ENCODE measurements around the gene WNT3. TPM values are rescaled to one million over a fixed set of nuclear protein-coding genes. Genes with fewer than 3 reads are reported as not detected.

The WNT3 gene
- total and polyA plus RNA-seq, 2 experiments from 2014 or later, result 2.1 to 3.0 TPM

DNA sequence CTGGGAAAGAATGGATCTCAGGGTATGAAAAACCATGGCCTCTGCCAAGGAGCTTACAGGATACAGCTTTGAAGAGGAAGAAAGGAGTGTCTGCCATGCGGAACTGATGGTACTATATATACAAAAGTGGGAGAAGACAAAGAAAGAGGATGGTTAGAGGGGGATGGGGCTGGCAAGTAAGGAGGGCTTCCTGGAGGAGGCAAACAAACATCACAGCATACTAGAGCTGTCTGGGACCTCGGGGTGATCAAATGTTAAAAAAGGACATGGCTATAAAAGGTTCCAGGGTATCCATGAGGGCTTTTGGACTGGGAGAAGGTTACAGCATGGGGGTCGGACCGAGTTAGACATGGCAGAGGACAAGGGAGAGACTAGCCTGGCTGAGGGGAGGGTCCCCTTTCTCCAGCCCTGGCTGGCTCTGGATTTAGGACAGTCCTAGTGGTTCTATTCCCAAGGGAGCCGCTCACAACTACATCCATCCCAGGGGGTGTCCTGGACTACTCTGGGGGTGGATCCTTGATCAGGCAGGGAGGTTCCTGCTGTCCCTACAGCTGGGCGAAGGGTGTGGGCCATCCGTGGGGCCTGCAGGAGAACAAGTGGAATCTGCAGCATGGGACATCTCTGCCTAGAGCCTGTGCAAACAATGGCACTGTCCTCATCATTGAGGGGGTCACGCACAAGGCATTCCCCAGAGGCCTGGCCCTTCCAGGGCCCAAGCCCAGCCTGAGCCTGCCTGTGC lies 45.1 kb upstream of the WNT3 start:
- H3K4me3 ChIP-seq, result no peak overlapping the region
- no peak overlapping the region for H3K9ac ChIP-seq
- WGBS, 2 experiments (ENCODE audit: low coverage in 1 of 2, low lambda C conversion rate in 2 of 2, missing lambda C conversion rate in 2 of 2), result 55 to 61% methylated on average over 8 of the region's 8 CpGs
- H4K20me1 ChIP-seq (ENCODE audit: insufficient read depth), result no peaks in the 10 kb centered on the region
- no peak overlapping the region for H3K27ac ChIP-seq
- H3K9me3 ChIP-seq (ENCODE audit: low read depth), result no peaks in the 10 kb centered on the region
- H3K27me3 ChIP-seq (replicated peaks; ENCODE audit: insufficient read depth), result no peaks in the 10 kb centered on the region; the same call in 1 of the 2 replicates
- no peak overlapping the region for H3K4me2 ChIP-seq (ENCODE audit: unreplicated experiment)
- no peaks in the 10 kb centered on the region for H3K4me1 ChIP-seq (ENCODE audit: insufficient read depth)
- in situ Hi-C loops (cut with MboI), result no loop called here
- H3K9me2 ChIP-seq (ENCODE audit: insufficient read depth), result no peaks in the 10 kb centered on the region
- DNase-seq, result no peak
- no peaks in the 10 kb centered on the region for H3K79me2 ChIP-seq (ENCODE audit: insufficient read depth)
- no peaks in the 10 kb centered on the region for H3K36me3 ChIP-seq (ENCODE audit: low read depth)
- no peak overlapping the region for H2AFZ ChIP-seq
- no peaks in the 10 kb centered on the region for H3F3A ChIP-seq (ENCODE audit: insufficient read depth)
- no peak for TF ChIP-seq EZH2 (IDR thresholded peaks at IDR 0.05; ENCODE audit: insufficient read depth, poor library complexity, severe bottlenecking)
- no peak for TF ChIP-seq EZH2phosphoT487 (IDR thresholded peaks at IDR 0.05; ENCODE audit: insufficient read depth, low read depth)

DNA sequence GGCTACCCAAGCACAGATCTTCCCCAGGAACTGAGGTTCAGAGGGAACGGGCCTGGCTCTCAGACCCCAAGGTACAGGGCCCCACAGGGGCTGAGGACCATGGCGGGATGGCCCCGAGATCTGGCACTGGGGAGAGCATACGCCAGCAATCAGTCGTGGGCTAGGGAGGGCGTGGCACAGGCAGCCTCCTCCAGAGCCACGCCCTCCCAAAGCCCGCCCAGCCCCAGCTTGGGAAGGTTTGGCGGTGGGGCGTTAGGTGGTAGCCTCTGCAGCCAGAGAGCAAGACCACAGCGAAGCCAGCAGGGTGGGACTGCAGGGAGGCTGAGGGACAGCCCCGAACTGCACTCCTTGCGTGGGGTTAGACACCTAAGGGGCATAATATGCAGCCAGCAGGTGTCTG lies 44.5 kb upstream of the WNT3 start:
- H3F3A ChIP-seq (ENCODE audit: insufficient read depth), result no peaks in the 10 kb centered on the region
- H3K9me3 ChIP-seq (ENCODE audit: low read depth), result no peaks in the 10 kb centered on the region
- H4K20me1 ChIP-seq (ENCODE audit: insufficient read depth), result no peaks in the 10 kb centered on the region
- no peak for DNase-seq
- H3K4me2 ChIP-seq (ENCODE audit: unreplicated experiment), result no peak overlapping the region
- TF ChIP-seq EZH2 (IDR thresholded peaks at IDR 0.05; ENCODE audit: insufficient read depth, poor library complexity, severe bottlenecking), result no peak
- TF ChIP-seq EZH2phosphoT487 (IDR thresholded peaks at IDR 0.05; ENCODE audit: insufficient read depth, low read depth), result no peak
- no peak overlapping the region for H3K4me3 ChIP-seq
- in situ Hi-C loops (cut with MboI), result no loop called here
- H3K27ac ChIP-seq, result no peak overlapping the region
- H2AFZ ChIP-seq, result no peak overlapping the region
- 18 to 31% methylated on average over 10 to 12 of the region's 13 CpGs for WGBS, 2 experiments (ENCODE audit: low coverage in 1 of 2, low lambda C conversion rate in 2 of 2, missing lambda C conversion rate in 2 of 2)
- no peak overlapping the region for H3K9ac ChIP-seq
- no peaks in the 10 kb centered on the region for H3K36me3 ChIP-seq (ENCODE audit: low read depth)
- H3K27me3 ChIP-seq (replicated peaks; ENCODE audit: insufficient read depth), result no peaks in the 10 kb centered on the region; the same call in 1 of the 2 replicates
- H3K9me2 ChIP-seq (ENCODE audit: insufficient read depth), result no peaks in the 10 kb centered on the region
- H3K79me2 ChIP-seq (ENCODE audit: insufficient read depth), result no peaks in the 10 kb centered on the region
- no peaks in the 10 kb centered on the region for H3K4me1 ChIP-seq (ENCODE audit: insufficient read depth)

DNA sequence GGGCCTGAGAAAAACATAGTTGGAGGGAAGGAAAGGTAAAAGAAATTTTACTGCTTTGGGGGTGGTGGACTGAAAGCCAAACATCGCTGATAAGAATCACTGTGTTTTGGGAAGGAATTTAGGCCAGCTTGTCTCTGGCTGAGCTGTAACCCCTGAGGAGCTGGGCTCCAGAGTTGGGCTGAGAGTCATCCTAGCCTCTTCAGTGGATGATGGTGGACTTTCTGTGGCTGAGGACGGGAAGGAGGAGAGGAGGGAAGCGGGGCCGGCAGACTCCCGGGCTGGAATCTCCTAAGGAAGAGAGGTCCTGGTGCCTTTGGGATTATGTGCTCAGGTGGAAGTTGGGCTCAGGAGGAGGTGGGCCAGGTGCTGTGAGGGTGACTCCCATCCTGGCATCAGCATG lies 41.5 kb upstream of the WNT3 start:
- 84 to 91% methylated on average over 4 to 5 of the region's 5 CpGs for WGBS, 2 experiments (ENCODE audit: low coverage in 1 of 2, low lambda C conversion rate in 2 of 2, missing lambda C conversion rate in 2 of 2)
- no peak overlapping the region for H3K4me3 ChIP-seq
- no peaks in the 10 kb centered on the region for H3K4me1 ChIP-seq (ENCODE audit: insufficient read depth)
- H3K36me3 ChIP-seq (ENCODE audit: low read depth), result no peaks in the 10 kb centered on the region
- no peak overlapping the region for H3K27ac ChIP-seq
- no peaks in the 10 kb centered on the region for H4K20me1 ChIP-seq (ENCODE audit: insufficient read depth)
- H3K9me3 ChIP-seq (ENCODE audit: low read depth), result no peaks in the 10 kb centered on the region
- no peak overlapping the region for H2AFZ ChIP-seq
- no peaks in the 10 kb centered on the region for H3F3A ChIP-seq (ENCODE audit: insufficient read depth)
- H3K9ac ChIP-seq, result no peak overlapping the region
- no peak for TF ChIP-seq EZH2phosphoT487 (IDR thresholded peaks at IDR 0.05; ENCODE audit: insufficient read depth, low read depth)
- no peak for TF ChIP-seq EZH2 (IDR thresholded peaks at IDR 0.05; ENCODE audit: insufficient read depth, poor library complexity, severe bottlenecking)
- DNase-seq, result no peak
- H3K9me2 ChIP-seq (ENCODE audit: insufficient read depth), result no peaks in the 10 kb centered on the region
- H3K27me3 ChIP-seq (replicated peaks; ENCODE audit: insufficient read depth), result no peaks in the 10 kb centered on the region; the same call in 1 of the 2 replicates
- in situ Hi-C loops (cut with MboI), result no loop called here
- H3K4me2 ChIP-seq (ENCODE audit: unreplicated experiment), result no peak overlapping the region
- H3K79me2 ChIP-seq (ENCODE audit: insufficient read depth), result no peaks in the 10 kb centered on the region

DNA sequence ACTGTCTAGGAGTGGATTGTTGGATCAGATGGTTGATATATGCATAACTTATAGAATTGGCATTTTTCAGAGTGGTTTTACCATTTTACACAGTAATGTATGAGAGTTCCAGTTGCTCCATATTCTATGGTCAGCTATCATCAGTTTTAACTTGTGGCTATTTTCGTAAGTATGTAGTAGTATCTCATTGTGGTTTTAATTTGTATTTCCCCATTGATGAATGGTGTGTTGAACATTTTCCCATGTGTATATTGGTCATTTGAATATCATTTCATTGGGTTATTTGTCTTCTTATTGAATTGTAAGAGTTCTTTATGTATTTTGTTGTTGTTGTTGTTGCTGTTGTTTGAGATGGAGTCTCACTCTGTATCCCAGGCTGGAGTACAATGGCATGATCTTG lies 39.1 kb upstream of the WNT3 start:
- in situ Hi-C loops (cut with MboI), result no loop called here
- H3K27ac ChIP-seq, result no peak overlapping the region
- H3K79me2 ChIP-seq (ENCODE audit: insufficient read depth), result no peaks in the 10 kb centered on the region
- no peaks in the 10 kb centered on the region for H3K9me3 ChIP-seq (ENCODE audit: low read depth)
- WGBS, 2 experiments (ENCODE audit: low coverage in 1 of 2, low lambda C conversion rate in 2 of 2, missing lambda C conversion rate in 2 of 2), result 83 to 88% methylated on average over 1 of the region's 1 CpG
- H2AFZ ChIP-seq, result no peak overlapping the region
- TF ChIP-seq EZH2phosphoT487 (IDR thresholded peaks at IDR 0.05; ENCODE audit: insufficient read depth, low read depth), result no peak
- no peak overlapping the region for H3K4me2 ChIP-seq (ENCODE audit: unreplicated experiment)
- no peaks in the 10 kb centered on the region for H4K20me1 ChIP-seq (ENCODE audit: insufficient read depth)
- DNase-seq, result no peak
- H3K27me3 ChIP-seq (replicated peaks; ENCODE audit: insufficient read depth), result peaks cover 4% of the 10 kb centered on the region
- no peaks in the 10 kb centered on the region for H3K9me2 ChIP-seq (ENCODE audit: insufficient read depth)
- H3F3A ChIP-seq (ENCODE audit: insufficient read depth), result no peaks in the 10 kb centered on the region
- H3K4me3 ChIP-seq, result no peak overlapping the region
- no peak overlapping the region for H3K9ac ChIP-seq
- no peaks in the 10 kb centered on the region for H3K36me3 ChIP-seq (ENCODE audit: low read depth)
- H3K4me1 ChIP-seq (ENCODE audit: insufficient read depth), result no peaks in the 10 kb centered on the region
